ENCODE data around the gene HOMER2. TPM values are rescaled to one million over a fixed set of nuclear protein-coding genes. Genes with fewer than 3 reads are reported as not detected.

Gene HOMER2
- total and polyA plus RNA-seq, 2 of the 13 experiments (the other 11 are each of a cell fraction or from before 2014, with no cell fraction given) = 12.9 to 14.1 TPM

GRCh38 chr15:82809308-82810060 lies 143.0 kb downstream of the HOMER2 start, which contains the start of gene WHAMM (continued):
- TF ChIP-seq ZNF382 (CRISPR knock-in tag; IDR thresholded peaks at IDR 0.05; ENCODE audit: borderline replicate concordance) (no peak), ZNF850 (CRISPR knock-in tag; conservative IDR thresholded peaks at IDR 0.05) (no peak), MLX (CRISPR knock-in tag; IDR thresholded peaks at IDR 0.05) (0 out of 2 replicates have a peak, but pooled peaks have one; percentile 12), DR1 (CRISPR knock-in tag; IDR thresholded peaks at IDR 0.05) (peak; percentile 27; the same call in 1 of the 2 replicates), ZFX (CRISPR knock-in tag; IDR thresholded peaks at IDR 0.05; ENCODE audit: low read depth) (peak; percentile 91), FOSL1 (CRISPR knock-in tag; IDR thresholded peaks at IDR 0.05; ENCODE audit: borderline replicate concordance) (no peak), PITX1 (CRISPR knock-in tag; IDR thresholded peaks at IDR 0.05) (peak; percentile 60; the same call in 1 of the 2 replicates), TBX2 (CRISPR knock-in tag; IDR thresholded peaks at IDR 0.05; ENCODE audit: borderline replicate concordance) (peak; percentile 72; the same call in 1 of the 2 replicates), SP2 (CRISPR knock-in tag; IDR thresholded peaks at IDR 0.05) (peak; percentile 87), ERF (CRISPR knock-in tag; IDR thresholded peaks at IDR 0.05) (peak; percentile 40; the same call in 1 of the 2 replicates), SMAD1 (CRISPR knock-in tag; IDR thresholded peaks at IDR 0.05; ENCODE audit: borderline replicate concordance, low read depth) (no peak), PHF20 (CRISPR knock-in tag; IDR thresholded peaks at IDR 0.05) (no peak), ZNF713 (CRISPR knock-in tag; IDR thresholded peaks at IDR 0.05) (no peak), GRHL1 (CRISPR knock-in tag; conservative IDR thresholded peaks at IDR 0.05) (no peak)
